GM18858 (cell line): ENCODE measurements around the gene DDX39B.

Experiments
- ATAC-seq: cut with Tn5 transposase; IDR thresholded peaks from one replicate; pipeline ENCODE4 v1.9.1; 2021; ENCODE audit not compliant: unreplicated experiment

Gene DDX39B

DNA sequence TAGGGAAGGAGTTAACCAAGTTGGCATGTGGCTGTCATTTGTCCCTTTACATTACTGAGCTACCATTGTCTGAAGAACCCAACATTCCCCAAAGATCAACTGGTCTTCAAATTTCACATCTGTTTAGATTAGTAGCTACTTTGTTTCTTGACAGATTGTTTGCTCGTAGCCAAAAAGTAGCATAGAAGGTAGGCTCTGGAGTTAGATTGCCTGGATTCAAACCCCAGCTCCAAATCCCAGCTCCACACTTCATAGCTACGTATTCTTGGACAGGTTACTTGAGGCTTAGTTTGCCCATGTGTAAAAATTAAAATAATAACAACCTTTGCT is 6.7 kb upstream of the DDX39B start:
- ATAC-seq, result no peak

DNA sequence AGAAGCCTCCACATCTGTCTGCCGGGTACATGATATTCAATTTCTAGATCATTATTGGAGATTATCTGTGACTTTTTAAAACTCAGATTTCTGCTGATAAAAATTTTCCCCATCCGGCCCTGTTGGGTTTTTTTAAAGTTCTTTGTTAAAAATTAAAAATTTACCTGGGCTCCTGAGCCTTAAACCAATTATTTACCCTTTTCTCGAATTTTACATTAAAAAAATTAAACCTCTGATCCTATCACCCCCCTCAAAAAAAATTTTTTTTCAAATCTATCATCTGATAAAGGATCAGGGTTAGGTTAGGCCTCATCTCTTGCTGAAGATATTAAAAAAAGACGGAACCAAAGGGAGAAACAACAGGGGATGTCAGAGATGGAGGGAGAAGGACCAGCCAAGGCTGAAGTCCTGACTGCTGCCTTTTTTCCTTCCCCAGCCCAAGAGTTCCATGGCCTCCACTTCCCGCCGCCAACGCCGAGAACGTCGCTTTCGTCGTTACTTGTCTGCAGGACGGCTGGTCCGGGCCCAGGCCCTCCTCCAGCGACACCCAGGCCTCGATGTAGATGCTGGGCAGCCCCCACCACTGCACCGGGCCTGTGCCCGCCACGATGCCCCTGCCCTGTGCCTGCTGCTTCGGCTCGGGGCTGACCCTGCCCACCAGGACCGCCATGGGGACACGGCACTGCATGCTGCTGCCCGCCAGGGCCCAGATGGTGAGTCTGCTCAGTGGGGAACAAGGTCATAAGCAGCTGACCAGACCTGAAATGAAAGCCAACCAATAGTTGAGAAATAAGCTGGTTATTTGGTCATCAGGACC is 6.1 kb upstream of the DDX39B start:
- no peak for ATAC-seq

DNA sequence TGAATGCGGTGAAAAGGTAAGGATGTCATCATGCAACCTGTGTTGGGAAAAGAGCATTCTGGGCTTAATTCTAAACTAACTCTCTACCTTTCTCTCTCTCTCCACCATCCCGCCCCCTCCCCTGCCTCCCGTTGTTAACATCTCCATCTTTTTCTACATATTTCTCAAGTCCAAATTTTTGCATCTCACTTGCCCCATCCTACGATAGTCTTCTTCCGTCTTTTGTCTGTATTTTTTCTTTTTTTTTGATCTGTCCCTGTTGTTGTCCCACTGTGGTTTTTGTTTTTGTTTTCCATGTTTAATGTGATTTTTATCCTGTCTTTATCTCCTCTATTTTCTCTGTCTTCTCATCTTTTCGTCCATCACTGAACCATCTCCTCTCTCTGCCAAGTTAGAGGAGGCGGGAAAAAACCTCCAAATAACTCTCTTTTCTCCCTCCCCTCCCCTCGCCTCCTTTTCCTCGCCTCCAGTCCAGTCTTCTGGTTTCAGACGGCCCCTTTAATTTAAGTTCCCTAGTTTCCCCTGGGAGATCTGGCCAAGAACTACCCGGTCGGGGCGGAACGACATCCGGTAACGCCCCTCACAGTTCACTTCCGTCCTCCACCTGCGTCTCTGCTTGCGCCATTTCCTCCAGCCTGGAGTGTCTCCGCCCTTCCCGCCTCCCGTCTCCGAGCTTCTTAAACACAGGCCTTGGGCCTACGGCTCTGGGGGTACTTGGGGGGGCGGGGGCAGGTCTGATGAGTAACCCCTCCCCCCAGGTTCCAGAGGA is 5.3 kb upstream of the DDX39B start, which contains the start of gene NFKBIL1:
NFKBIL1 (plus strand) TSS at position 651 of the 769 bp plus-strand sequence; CDS start at position 738, 87 bp downstream.
- ATAC-seq, result no peak

DNA sequence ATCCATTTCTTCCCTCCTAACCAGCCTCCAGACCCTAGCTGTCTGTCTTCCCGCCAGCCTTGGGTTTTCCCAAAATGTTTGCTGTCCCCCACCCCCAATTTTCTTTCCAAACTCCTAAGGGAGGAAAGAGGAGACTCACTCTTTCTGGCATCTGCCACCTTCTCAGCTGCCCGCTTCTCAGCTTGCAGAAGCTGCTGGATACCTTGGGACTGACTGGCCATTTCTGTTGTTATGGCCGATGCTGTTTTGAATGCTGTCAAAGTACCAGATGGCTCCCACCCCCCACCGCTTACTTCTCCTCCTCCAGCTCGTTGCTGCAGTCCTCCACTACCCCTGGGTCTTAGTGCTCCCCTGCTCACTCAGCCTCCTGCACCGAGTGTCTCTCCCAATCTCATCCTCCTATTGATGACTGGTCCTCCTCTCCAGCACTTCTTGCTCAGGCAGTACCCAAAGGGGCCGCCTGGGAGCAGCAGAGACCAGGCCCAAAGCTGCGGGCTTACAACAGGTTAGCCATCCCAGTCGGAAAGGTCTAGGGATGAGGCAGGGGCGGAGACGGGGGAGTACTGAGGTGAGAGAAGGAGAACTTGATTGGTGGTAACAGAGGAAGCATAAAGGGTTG is 4.6 kb upstream of the DDX39B start, which contains the start of gene ATP6V1G2:
ATP6V1G2 (minus strand) TSS at position 270 of the 619 bp plus-strand sequence; CDS start at position 221, 49 bp downstream.
- ATAC-seq, result peak; percentile 39

DNA sequence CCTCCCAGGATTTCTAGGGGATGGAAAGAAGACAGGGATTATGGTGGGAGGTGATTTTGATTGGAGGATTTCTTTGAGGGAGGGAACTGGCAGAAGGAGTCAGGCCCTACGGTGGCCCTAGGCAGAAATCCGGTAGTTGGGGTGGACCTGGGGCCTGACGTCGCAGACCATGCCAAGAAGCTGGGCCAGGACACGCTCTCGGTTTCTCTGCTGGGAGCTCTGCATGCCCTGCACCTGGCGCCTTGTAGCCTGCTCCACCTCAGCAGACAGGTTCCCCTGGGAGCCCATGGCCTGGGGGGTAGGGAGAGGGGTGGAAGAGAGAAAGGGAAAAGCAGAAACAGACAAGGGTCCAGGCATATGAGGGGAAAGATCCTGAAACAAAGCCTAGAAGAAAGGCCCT is 3.5 kb upstream of the DDX39B start:
- no peak for ATAC-seq

DNA sequence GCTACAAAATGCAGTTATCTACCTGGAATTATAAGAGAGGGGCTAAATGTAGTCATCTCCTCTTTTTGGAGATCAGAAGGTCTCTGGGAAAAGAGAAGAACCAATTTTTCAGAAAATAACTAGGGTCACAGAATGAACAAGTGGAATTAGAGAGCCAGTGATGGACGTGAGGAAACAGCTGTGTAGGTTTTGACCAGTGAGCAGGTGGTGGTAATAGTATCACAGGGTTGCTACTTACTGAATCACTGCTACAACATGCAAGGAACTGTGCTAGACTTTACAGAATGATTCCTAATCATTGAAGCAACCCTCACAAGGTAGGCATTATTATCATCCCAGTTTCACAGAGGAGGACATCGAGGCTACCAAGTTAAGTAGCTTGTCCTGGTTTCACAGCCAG is 2.9 kb upstream of the DDX39B start:
- no peak for ATAC-seq

DNA sequence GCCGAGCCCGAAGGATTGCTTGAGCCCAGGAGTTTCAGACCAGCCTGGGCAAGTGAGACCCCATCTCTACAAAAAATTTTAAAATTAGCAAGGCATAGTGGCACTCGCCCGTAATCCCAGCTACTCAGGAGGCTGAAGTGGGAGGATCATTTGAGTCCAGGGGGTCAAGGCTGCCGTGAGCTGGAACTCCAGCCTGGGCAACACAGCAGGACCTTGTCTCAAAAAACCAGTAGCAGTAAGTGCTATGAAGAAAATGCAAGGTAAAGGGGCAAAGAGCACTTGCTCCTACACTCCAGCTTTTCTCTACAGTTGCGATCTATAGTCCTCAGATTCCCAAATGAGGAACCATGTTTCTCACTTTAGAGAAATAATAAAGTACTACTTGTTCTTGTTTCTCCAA is 1.8 kb upstream of the DDX39B start:
- no peak for ATAC-seq

DNA sequence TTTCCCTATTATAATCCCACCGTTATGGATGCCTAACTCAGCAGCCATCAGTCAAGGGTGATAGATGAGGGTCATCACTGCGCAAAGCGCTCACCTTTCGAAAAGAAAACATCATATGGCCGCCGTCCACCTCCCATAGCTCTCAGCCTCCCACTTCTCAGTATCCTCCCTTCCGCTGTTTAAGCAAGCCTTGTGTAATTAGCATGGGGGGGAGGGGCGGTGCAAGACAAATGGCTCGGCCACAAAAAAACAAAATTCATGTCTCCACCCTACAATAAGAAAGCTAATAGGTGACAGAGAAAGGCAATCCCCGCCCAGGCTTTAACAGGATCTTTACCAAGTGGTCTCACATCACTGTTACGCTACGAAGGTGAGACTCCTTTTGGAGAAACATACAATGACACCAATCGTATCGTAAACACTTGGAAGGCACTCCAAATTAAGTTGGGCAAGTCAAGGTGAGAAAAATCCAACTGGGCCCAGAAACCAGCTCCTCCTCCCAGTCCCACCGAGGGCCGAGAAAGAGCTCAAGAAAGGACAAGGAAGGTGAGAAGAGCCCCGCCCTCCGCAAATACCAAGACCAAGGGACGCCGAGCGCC is 645 bp downstream of the DDX39B start:
- ATAC-seq, result no peak

DNA sequence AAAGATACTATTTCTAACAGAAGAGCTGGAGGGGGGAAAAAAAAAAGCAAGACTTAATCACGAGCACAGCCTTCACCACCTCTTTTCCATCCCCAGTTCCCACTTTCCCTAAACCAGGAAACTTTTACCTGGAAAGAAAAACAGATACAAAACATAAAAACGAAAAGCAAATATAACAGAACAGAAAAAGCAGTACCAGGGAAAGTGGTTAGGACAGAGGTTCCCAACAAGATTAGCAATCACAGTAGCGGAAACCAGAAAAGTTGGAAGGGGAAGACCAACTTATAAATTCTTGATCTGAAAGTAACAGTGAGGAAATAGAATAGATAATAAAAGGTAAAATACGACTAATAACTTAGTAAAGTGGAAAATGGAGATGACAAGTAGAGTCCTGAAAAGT is 1.2 kb downstream of the DDX39B start:
- ATAC-seq, result no peak

DNA sequence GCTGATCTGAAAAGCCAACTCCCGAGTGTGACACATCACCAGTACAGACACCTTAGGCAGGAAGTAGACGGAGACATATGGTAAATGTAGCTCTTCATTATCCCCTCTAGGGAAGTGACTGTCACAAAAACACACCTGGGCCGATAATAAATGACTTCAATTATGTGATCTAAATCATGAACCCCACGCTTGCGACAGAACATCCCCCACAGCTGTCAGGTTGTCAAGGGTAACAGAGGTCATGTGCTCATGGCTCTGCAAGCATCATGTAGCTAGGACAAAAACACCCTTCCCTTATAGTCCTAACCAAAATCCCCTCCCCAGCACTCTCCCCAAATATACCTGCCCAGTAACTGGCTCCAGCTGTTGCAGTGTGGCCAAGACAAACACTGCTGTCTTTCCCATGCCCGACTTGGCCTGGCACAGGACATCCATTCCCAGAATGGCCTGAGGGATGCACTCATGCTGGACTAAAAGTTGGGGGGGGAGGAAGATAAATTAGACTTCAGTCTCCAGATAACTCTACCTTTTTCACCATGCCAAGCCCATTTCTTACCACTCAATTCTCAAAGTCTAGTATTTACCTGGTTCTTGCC is 2.9 kb downstream of the DDX39B start:
- ATAC-seq, result no peak

DNA sequence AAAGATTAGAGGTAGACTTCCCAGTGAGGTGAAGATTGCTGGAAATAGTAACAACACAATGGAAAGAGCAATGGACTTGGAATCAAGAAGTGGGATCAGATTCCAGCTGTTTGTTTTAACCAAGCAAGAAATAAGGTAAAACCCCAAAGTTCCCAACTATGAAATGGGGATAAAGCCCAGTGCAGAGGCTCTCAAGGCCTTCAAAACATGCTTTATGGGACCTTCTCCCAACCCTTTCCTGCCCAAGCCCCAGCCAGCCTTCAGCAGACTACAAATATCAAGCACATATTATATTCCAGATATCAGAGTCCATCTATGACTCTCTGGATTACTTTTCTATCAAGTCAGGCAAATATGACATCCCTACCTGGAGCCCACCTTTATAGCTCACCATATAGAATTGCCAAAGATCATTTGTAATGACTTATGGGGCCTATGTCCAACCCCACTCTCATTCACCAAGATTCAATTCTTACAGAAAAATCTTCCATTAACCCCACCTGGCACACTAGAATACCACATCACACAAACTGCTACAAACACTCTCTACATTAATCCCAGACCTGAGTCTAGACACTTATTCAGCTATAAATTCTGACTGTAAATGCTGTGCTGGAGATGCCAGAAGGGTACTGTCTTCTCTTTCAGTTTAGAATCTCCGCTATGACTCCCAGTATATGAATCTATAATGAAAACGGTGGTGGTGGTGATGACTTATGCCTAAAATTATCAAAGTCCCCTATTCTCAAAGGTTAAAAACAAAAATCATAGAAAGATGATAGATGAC is 6.1 kb downstream of the DDX39B start:
- ATAC-seq, result no peak

DNA sequence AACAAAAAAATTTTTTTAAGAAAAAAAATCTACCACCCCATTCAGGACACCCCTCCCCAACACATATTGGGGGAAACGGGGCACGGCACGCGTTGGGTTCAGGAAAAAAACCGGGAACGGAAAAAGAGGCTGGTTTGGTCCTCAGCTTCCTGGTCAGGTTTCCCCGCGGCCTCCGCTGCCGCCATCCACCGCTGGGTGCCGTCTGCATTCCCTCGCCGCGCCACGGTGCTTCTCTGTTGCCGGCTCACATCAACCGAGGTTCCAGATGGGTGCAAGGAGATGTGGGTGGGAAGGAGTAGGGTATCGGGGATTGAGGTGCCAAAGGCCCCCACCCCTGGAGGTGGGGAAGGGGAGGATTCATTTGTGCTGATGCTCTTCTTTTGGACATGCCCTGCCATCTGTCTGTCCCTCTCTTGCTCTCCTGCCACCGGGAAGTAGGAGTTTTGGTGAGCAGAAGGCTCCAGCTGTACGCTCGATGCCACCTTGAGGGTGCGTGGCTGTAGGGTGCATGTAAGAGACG is 7.2 kb downstream of the DDX39B start:
- ATAC-seq, result no peak

DNA sequence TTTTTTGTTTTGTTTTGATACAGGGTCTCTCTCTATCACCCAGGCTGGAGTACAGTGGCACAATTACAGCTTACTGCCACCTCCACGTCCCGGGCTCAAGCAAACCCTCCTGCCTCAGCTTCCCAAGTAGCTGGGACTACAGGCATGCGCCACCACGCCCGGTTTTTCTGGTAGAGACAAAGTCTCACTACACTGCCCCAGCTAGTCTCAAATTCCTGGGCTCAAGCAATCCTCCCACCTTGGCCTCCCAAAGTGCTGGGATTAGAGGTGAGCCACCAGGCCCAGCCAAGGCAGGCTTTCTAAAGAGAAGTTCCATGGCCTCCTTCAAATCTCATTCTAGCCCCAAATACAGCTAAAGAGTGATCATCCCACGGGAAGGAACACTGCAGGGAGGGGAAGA is 7.8 kb downstream of the DDX39B start:
- no peak for ATAC-seq

DNA sequence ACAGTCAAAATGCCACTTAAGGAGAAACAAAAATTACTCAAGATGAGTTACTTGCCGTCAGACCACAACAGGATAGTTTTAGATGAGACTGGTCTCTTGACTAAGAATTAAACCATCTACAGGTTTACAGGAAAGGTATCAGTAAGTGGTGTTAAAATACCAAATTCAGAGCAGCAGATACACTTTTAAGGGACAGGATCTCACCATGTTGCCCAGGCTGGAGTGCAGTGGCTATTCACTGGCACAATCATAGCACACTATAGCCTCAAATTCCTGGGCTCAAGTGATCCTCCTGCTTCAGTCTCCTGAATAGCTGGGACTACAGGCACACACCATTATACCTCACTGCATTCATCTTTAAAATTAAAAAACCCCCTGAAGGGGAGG is 8.4 kb downstream of the DDX39B start:
- ATAC-seq, result no peak

DNA sequence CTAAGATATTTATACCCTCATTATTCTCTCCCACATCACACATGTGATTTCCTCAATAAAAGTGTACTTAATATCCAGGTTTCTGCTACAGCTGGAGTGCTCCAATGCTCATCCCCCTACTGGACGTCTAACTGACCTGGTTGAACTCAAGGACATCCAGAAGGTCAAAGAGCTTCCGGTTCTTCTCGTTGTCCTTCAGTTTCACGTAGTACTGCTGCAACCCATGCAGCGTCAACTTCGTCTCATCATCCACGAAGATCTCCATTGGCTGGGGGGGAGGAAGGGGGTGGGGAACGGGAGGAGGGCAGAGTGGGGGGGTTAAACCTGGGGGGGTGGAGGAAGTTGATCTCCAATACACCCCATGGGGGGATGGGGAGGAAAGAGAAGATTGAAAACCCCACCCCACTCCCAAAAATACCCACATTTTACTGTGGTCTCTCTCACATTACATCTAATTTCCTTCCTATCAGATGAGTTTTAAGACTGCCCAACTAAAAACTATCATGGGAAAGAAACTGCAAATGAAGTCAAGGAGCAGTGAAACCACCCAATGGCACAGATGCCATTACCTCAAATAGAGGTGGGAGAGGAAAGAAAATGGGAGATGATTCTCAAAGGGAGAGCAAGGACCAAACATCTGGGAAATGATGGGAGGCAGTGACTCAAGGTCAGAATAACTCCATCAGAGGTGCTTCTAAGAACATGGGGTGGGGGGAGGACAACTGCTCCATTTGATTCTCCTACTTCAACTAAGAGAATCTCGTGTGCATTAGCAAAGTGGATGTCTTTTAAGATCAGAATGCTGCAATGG is 9.0 kb downstream of the DDX39B start:
- no peak for ATAC-seq

DNA sequence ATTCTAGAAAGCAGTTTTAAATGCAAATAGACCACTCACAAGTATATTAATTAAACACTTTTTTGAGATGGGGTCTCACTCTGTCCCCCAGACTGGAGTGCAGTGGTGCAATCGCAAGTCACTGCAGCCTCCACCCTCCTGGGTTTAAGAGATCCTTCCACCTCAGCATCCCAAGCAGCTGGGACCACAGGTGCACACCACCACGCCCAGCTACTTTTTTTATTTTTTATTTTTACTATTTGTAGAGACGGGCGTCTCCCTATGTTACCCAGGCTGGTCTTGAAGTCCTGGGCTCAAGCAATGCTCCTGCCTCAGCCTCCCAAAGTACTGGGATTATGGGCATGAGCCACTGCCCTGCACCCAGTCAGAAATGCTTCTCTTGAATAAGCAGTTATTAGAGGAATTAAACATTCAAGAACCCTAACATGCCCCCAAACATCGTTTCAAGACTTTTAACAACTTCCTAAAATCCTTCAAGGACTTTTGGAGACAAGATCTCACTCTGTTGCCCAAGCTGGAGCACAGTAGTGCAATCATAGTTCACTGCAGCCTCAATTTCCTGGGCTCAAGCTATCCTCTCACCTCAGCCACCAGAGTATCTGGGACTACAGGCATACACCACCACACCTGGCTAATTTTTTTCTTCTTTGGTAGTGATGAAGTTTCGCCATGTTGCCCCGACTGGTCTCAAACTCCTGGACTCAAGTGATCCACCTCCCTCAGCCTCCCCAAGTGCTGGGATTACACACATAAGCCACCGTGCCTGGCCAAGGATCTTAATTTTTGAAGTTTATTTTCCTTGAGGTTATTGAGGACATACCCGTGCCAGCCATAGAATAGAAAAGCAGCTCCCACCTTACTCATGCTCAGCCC is 9.8 kb downstream of the DDX39B start:
- ATAC-seq, result no peak

DNA sequence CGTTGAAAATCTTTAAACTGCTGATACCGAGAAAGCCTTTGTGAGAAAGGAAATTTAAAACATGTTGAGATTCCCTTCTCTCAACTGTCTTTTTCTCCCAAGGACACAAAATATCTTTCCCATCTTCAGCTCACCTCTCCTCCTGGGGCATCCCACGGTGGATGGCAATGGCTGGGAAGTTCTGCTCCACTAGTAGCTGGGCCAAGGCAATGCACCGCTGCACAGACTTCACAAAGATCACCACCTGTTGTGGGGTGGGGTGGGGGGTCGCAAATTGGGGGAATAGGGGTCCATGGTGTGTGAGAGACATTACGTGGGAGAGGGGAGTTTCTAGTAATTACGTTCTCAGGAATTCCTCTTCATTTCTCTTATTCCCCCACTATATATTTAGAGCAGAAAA is 10.6 kb downstream of the DDX39B start:
- ATAC-seq, result no peak

DNA sequence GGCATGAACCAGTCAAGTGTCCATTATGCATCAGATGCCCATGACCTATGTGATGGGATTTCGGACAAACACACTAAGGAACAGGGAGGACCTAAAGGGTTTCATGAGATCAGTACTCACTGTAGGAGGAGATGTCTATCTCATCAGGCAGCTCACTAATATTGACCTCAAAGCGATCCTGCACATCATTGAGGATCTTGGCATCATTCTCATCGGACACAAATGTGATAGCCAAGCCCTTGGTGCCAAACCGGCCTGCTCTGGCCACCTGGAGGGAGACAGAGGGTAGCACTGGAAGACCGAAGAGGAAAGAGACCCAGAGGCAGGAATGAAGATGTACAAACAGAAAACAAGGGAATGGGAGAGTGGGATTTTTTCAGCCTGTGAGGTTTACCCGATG is 11.1 kb downstream of the DDX39B start:
- ATAC-seq, result no peak
